ENCODE data around the gene CD74. TPM values are rescaled to one million over a fixed set of nuclear protein-coding genes. Genes with fewer than 3 reads are reported as not detected.

CD74 gene
- total and polyA plus RNA-seq, 2 of the 4 experiments (the other 2 are of a cell fraction), result 0.18 to 1.1 TPM

GRCh38 chr5:150355791-150356190 is 56.9 kb downstream of the CD74 start:
- Histone ChIP-seq H3K18ac (ENCODE audit: low read depth, low read length) (no peak overlapping the region), H3K9ac (ENCODE audit: low read depth, low read length) (no peak overlapping the region), H3K27me3 (ENCODE audit: control insufficient read depth, insufficient read depth, low read length) (no peaks in the 10 kb centered on the region), H2BK20ac (ENCODE audit: low read depth, low read length) (no peak overlapping the region), H4K91ac (ENCODE audit: insufficient read depth, low read depth, low read length) (no peak overlapping the region), H3K4ac (ENCODE audit: low read depth, low read length) (no peak overlapping the region), H3K79me1 (ENCODE audit: low read depth in 1 of 2, low read length in 2 of 2) (peaks cover 22 to 33% of the 10 kb centered on the region in 2 experiments), H2BK5ac (ENCODE audit: low read depth, low read length, poor library complexity, severe bottlenecking) (no peak overlapping the region), H4K5ac (ENCODE audit: low read depth, low read length) (no peak overlapping the region), H2AK5ac (ENCODE audit: low read depth, low read length) (no peak overlapping the region), H2AFZ (replicated peaks; ENCODE audit: low read length, poor library complexity) (no peak overlapping the region), H3K4me3 (ENCODE audit: insufficient read depth, low read depth, low read length) (no peak overlapping the region), H4K8ac (ENCODE audit: low read depth in 2 of 2, low read length in 2 of 2) (no peak overlapping the region), H3K23ac (ENCODE audit: low read depth, low read length) (no peak overlapping the region), H3K36me3 (ENCODE audit: control insufficient read depth, insufficient read depth, low read length) (peaks cover 4% of the 10 kb centered on the region), H2BK120ac (ENCODE audit: low read depth, low read length) (no peak overlapping the region), H2AK9ac (replicated peaks; ENCODE audit: low read depth, low read length, poor library complexity) (no peak overlapping the region), H4K20me1 (ENCODE audit: insufficient read depth, low read length) (peaks cover 3% of the 10 kb centered on the region; the same call in 1 of the 2 replicates), H3K4me2 (ENCODE audit: low read depth, low read length) (no peak overlapping the region), H3K4me1 (ENCODE audit: control insufficient read depth, insufficient read depth, low read length) (peaks cover 6% of the 10 kb centered on the region), H3K9me1 (ENCODE audit: insufficient read depth, low read length) (no peaks in the 10 kb centered on the region; the same call in 1 of the 2 replicates), H3K27ac (ENCODE audit: insufficient read depth, low read length) (no peak overlapping the region), H2BK15ac (ENCODE audit: low read depth, low read length) (no peak overlapping the region), H3K9me3 (ENCODE audit: control insufficient read depth, insufficient read depth, low read length) (no peaks in the 10 kb centered on the region), H3K56ac (ENCODE audit: extremely low read depth, insufficient read depth, low read length) (no peak overlapping the region), H3K14ac (replicated peaks; ENCODE audit: low read depth, low read length) (no peak overlapping the region)
- intact Hi-C loops (cut with micrococcal nuclease), result loop anchor here (10.0 kb wide), 1 partner anchor 351 kb away; the partner anchor contains the start of genes HMGXB3 and TIGD6
- WGBS, 2 experiments (ENCODE audit: extremely low coverage in 2 of 2, insufficient read length in 1 of 2), result no CpG with 5 or more reads among the region's 2 CpGs
- no peak for TF ChIP-seq SMC3 (IDR thresholded peaks at IDR 0.05; ENCODE audit: low read depth, low read length)
- no peak for TF ChIP-seq MXI1 (IDR thresholded peaks at IDR 0.05; ENCODE audit: borderline replicate concordance, low read depth, low read length)
- no peak for TF ChIP-seq CEBPB (IDR thresholded peaks at IDR 0.05; ENCODE audit: low read depth, low read length)
- no peak for TF ChIP-seq FOS (IDR thresholded peaks at IDR 0.05; ENCODE audit: low read depth, low read length)
- TF ChIP-seq RCOR1 (IDR thresholded peaks at IDR 0.05; ENCODE audit: insufficient replicate concordance, low read length), result no peak
- TF ChIP-seq CHD1 (IDR thresholded peaks at IDR 0.05; ENCODE audit: low read depth, low read length), result no peak
- no peak for TF ChIP-seq MAFK (IDR thresholded peaks at IDR 0.05; ENCODE audit: low read depth, low read length)
- DNase-seq (no peak), ATAC-seq (ENCODE audit: low read depth) (no peak)
- ChIA-PET POLR2A (ENCODE audit: unreplicated experiment) (no interaction called here), CTCF (no interaction called here)
- in situ Hi-C loops (cut with MboI; ENCODE audit: low sequenced_read_pairs), result loop anchor here (5.0 kb wide), 1 partner anchor 88 kb away; no protein-coding TSS in a partner anchor
- dilution Hi-C loops (cut with HindIII; ENCODE audit: low sequenced_read_pairs, unreplicated experiment), result no loop called here
- no TSS peak for BruUV-seq (replicated peaks)
